D721Med (cell line): ENCODE measurements around the gene PRRC1.

Experiments used
- DNase-seq: peaks from one replicate; pipeline ENCODE4 v3.0.0; 2011; ENCODE audit warnings: low spot score; ENCODE audit not compliant: insufficient read length
- FAIRE-seq: peaks from 2 replicates; lab custom pipeline; 2011; peaks lifted over from hg19 to GRCh38; lab: Jason Lieb, UNC
- TF ChIP-seq, protein P1 (sequence below): IDR thresholded peaks from 2 replicates; pipeline ENCODE4 v1.5.1; 2012; ENCODE audit warnings: mild to moderate bottlenecking, control low read depth; ENCODE audit not compliant: insufficient read depth; ENCODE audit errors: missing control alignments

Gene PRRC1

DNA sequence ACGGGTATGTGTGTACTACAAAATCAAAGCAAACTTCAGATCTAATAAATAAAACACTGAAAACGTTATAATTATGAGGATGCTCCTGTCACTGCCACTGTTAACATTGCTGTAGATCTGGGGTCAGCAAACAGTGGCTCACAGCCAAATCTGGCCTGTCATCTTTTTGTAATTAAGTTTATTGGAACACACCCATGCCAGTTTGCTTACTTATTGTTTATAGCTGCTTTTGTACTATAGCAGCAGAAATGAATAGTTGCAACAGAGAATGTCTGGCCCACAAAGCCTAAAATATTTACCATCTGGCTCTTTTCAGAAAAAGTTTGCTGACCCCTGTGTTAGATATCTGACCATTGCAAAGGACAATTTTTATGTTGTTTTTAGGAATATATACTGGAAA is 32.1 kb downstream of the PRRC1 start:
- DNase-seq (no peak), FAIRE-seq (no peak)
- TF ChIP-seq, protein P1, sequence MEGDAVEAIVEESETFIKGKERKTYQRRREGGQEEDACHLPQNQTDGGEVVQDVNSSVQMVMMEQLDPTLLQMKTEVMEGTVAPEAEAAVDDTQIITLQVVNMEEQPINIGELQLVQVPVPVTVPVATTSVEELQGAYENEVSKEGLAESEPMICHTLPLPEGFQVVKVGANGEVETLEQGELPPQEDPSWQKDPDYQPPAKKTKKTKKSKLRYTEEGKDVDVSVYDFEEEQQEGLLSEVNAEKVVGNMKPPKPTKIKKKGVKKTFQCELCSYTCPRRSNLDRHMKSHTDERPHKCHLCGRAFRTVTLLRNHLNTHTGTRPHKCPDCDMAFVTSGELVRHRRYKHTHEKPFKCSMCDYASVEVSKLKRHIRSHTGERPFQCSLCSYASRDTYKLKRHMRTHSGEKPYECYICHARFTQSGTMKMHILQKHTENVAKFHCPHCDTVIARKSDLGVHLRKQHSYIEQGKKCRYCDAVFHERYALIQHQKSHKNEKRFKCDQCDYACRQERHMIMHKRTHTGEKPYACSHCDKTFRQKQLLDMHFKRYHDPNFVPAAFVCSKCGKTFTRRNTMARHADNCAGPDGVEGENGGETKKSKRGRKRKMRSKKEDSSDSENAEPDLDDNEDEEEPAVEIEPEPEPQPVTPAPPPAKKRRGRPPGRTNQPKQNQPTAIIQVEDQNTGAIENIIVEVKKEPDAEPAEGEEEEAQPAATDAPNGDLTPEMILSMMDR, result no peak

DNA sequence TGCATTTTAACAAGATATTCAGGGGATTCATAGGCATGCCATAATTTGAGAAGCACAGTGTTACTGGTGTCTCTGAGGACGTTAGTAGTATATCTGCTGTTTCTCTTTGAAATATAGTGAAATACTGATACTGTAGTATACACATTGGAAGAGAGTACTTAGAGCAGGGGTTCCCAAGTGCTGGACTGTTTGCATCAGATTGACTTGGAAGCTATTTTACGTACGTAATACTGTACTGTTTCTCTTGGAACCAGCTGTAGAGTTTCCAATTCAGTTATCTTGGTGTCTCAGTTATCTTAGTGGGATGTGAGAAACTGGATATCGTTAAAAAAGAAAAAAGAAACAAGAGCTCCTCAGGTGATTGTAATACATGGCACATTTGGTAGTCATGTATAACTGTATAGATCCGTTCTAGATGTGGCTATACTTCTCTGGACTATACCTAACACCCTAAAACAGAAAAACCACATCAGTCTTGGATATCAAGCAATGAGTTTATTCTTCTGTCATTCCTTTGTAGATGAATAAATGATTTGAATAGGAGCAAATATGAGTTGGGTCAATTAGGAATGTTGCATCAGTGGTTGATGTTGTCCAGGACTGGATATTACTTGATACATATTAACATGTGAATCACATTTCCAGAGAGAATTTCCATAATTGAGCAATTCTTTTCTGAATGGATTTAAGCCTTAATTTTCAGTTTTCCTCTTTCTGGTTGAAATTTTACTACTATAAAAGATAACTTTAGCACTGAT is 33.4 kb downstream of the PRRC1 start:
- FAIRE-seq (no peak), DNase-seq (no peak)
- TF ChIP-seq, protein P1, result no peak

DNA sequence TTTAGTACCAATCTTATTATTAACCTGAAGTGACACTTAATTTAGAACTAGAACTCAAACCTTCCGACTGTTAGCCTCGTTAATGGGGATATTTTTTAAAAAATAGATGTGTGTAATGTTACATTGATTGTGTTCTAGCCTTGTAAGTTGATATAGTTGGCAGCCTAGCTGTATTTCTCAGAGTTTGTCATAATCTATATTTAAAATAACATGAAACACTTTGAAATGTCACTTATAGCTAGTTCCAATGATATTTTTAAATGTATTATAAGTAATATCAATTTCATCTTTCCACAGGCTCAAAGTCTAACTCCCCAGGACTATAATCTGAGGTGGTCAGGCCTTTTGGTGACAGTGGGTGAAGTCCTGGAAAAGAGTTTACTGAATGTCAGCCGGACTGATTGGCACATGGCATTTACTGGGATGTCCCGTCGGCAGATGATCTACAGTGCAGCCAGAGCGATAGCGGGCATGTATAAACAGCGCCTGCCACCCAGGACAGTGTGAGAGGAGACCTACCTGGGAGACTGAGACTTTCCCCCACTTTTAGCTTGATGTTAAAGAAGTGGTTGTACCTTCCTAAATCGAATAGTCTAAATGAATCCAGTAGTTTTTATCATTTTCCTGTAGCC is 34.1 kb downstream of the PRRC1 start:
- FAIRE-seq, result no peak
- TF ChIP-seq, protein P1, result no peak
- DNase-seq, result no peak

DNA sequence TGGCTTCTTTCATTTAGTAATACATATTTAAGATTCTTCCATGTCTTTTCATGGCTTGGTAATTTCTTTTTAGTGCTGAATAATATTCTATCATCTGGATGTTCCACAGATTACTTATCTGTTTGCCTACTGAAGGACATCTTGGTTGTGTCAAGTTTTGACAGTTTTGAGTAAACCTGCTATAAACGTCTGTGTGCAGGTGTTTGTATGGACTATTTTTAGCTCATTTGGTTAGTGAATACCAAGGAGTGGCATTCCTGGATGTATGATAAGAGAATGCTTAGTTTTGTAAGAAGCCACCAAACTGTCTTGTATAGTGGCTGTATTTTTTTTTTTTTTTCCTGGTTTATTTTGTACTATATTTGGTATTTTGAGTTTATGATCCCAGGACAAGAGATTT is 38.4 kb downstream of the PRRC1 start:
- no peak for DNase-seq
- no peak for FAIRE-seq
- TF ChIP-seq, protein P1, result no peak

DNA sequence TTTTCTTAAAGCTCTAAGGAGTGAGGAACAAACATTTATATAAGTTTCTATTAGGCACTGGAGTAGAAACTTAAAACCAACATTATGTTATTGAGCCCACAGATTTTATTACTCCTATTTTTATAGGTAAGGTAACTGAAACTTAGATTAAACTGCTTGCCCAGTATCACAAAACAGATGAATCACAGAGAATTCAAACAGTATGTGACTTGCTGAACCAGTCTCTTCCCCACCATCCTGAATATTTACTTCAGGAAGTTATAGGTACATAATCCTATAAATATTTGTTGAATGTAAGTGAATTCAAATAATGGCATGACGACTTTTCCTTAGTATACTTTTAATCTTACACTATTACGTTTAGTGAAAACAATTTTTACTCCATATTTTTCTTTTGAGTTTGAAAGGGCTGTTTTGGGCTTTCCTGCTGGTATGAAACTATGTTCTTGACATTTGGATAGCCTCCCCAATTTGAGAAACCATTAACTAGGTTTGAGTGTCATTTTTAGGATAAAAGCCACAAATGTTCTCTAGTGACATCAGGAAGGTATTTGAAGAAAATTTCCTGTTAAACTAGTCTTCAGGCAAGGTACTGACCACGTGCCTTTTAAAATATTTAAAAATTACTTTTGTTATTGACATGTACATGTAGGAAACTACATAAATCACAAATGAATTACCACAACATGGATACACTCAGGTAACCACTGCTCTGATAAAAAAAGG is 39.3 kb downstream of the PRRC1 start:
- DNase-seq (no peak), FAIRE-seq (no peak)
- TF ChIP-seq, protein P1, result no peak

DNA sequence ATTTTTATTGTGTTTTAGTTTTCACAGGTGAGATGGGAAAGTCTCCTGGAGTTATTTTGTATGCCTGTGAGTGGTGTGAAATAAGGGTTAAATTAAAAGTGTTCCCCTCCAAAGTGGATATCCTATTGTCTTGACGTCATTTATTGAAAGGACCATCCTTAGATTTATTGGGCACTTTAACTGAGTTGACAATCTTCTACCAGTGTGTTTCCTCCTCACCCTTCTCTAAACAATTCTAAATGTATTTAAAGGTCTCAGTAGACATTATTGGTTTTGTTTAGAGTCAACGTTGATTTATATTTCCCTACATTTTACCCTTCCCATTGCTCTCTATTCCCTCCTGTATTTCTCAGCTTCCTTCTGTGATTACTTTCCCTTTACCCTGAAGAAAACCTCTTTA is 40.8 kb downstream of the PRRC1 start:
- no peak for DNase-seq
- no peak for FAIRE-seq
- TF ChIP-seq, protein P1, result no peak
